Measurements from ENCODE around the gene UACA. TPM values are rescaled to one million over a fixed set of nuclear protein-coding genes. Genes with fewer than 3 reads are reported as not detected.
A peak's percentile ranks its signal among the peaks of the same experiment; 100 is the strongest.

Gene UACA
- total and polyA plus RNA-seq, 4 donors = 9.2 to 195 (median 37.9) TPM

GRCh38 chr15:70788114-70789049 is 25.0 kb upstream of the UACA start:
- no peaks in the 10 kb centered on the region for H3K9me3 ChIP-seq (ENCODE audit: control insufficient read depth in 4 of 4, insufficient read depth in 3 of 4, low read length in 3 of 4)
- no peak overlapping the region for H3K4me3 ChIP-seq
- TF ChIP-seq, protein P1, sequence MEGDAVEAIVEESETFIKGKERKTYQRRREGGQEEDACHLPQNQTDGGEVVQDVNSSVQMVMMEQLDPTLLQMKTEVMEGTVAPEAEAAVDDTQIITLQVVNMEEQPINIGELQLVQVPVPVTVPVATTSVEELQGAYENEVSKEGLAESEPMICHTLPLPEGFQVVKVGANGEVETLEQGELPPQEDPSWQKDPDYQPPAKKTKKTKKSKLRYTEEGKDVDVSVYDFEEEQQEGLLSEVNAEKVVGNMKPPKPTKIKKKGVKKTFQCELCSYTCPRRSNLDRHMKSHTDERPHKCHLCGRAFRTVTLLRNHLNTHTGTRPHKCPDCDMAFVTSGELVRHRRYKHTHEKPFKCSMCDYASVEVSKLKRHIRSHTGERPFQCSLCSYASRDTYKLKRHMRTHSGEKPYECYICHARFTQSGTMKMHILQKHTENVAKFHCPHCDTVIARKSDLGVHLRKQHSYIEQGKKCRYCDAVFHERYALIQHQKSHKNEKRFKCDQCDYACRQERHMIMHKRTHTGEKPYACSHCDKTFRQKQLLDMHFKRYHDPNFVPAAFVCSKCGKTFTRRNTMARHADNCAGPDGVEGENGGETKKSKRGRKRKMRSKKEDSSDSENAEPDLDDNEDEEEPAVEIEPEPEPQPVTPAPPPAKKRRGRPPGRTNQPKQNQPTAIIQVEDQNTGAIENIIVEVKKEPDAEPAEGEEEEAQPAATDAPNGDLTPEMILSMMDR (IDR thresholded peaks at IDR 0.05; ENCODE audit: control extremely low read depth, extremely low read depth) = no peak
- DNase-seq (peak in 2 of 3 donors; percentile 30 to 46), ATAC-seq (ENCODE audit: insufficient read depth, low FRiP score) (no peak)
- peak overlapping the region in 1 of 2 donors; percentile 3 for H3K27ac ChIP-seq (ENCODE audit: low read depth in 1 of 2, low read length in 1 of 2)
- peaks cover 0 to 22% (median 3%) of the 10 kb centered on the region in 3 donors for H3K27me3 ChIP-seq (ENCODE audit: control insufficient read depth in 3 of 3, insufficient read depth in 3 of 3, low read length in 2 of 3)
- H3K36me3 ChIP-seq (ENCODE audit: control insufficient read depth in 4 of 4, insufficient read depth in 4 of 4, low read length in 4 of 4) = no peaks in the 10 kb centered on the region
- no peaks in the 10 kb centered on the region for H3K4me1 ChIP-seq (ENCODE audit: control insufficient read depth in 5 of 5, insufficient read depth in 5 of 5, low read length in 5 of 5)
- H3K9ac ChIP-seq (ENCODE audit: insufficient read depth in 1 of 2, low read length in 2 of 2) = no peak overlapping the region
- WGBS, 2 donors = 76 to 81% methylated on average over 6 of the region's 6 CpGs

DNA sequence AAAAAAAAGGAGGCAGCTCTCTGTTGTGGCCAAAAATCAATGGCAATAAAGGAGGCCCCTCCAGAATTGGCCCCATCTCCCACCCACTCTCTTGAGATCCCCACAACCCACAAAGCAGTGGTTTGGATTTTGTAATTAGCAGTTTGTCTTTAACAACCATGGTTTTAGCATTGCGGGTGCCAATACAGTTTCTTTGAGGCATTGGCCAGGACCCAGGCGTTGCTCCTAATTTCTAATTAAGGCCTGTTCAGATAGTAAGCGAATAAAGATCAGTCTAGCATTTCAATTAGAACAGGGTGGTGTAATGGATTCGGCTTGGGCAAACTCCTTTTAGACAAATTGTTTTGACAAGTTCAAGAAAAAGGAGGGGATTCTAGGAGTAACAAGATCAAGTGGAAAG is 23.6 kb upstream of the UACA start:
- no peak for DNase-seq
- TF ChIP-seq, protein P1 (IDR thresholded peaks at IDR 0.05; ENCODE audit: control extremely low read depth, extremely low read depth) = no peak
- WGBS, 2 donors = 92 to 95% methylated on average over 4 of the region's 4 CpGs

GRCh38 chr15:70783610-70784022 is 20.3 kb upstream of the UACA start:
- Histone ChIP-seq H3K36me3 (ENCODE audit: control insufficient read depth in 4 of 4, insufficient read depth in 4 of 4, low read length in 4 of 4) (no peaks in the 10 kb centered on the region), H3K9me3 (ENCODE audit: control insufficient read depth in 4 of 4, insufficient read depth in 3 of 4, low read length in 3 of 4) (no peaks in the 10 kb centered on the region), H3K4me3 (no peak overlapping the region), H3K9ac (ENCODE audit: insufficient read depth in 1 of 2, low read length in 2 of 2) (no peak overlapping the region), H3K27ac (ENCODE audit: low read depth in 1 of 2, low read length in 1 of 2) (no peak overlapping the region), H3K4me1 (ENCODE audit: control insufficient read depth in 5 of 5, insufficient read depth in 5 of 5, low read length in 5 of 5) (no peaks in the 10 kb centered on the region), H3K27me3 (ENCODE audit: control insufficient read depth in 3 of 3, insufficient read depth in 3 of 3, low read length in 2 of 3) (peaks cover 0 to 14% (median 3%) of the 10 kb centered on the region in 3 donors)
- 75 to 88% methylated on average over 6 of the region's 6 CpGs for WGBS, 2 donors
- ATAC-seq (ENCODE audit: insufficient read depth, low FRiP score) (no peak), DNase-seq (no peak)
- TF ChIP-seq, protein P1 (IDR thresholded peaks at IDR 0.05; ENCODE audit: control extremely low read depth, extremely low read depth) = no peak

More for the DNA sequence above, 23.6 kb upstream of the UACA start:
- no peak for ATAC-seq (ENCODE audit: insufficient read depth, low FRiP score)
- H3K9me3 ChIP-seq (ENCODE audit: control insufficient read depth in 4 of 4, insufficient read depth in 3 of 4, low read length in 3 of 4) = no peaks in the 10 kb centered on the region
- no peak overlapping the region for H3K9ac ChIP-seq (ENCODE audit: insufficient read depth in 1 of 2, low read length in 2 of 2)
- no peaks in the 10 kb centered on the region for H3K4me1 ChIP-seq (ENCODE audit: control insufficient read depth in 5 of 5, insufficient read depth in 5 of 5, low read length in 5 of 5)
- H3K27me3 ChIP-seq (ENCODE audit: control insufficient read depth in 3 of 3, insufficient read depth in 3 of 3, low read length in 2 of 3) = peaks cover 0 to 19% (median 3%) of the 10 kb centered on the region in 3 donors
- H3K27ac ChIP-seq (ENCODE audit: low read depth in 1 of 2, low read length in 1 of 2) = no peak overlapping the region
- no peaks in the 10 kb centered on the region for H3K36me3 ChIP-seq (ENCODE audit: control insufficient read depth in 4 of 4, insufficient read depth in 4 of 4, low read length in 4 of 4)
- no peak overlapping the region for H3K4me3 ChIP-seq

All from lung (tissue), 12 donors.